K562 treated with DMSO at 1 percent for 12 hours (cell line): ENCODE measurements around the gene P2RY1. TPM values are rescaled to one million over a fixed set of nuclear protein-coding genes. Genes with fewer than 3 reads are reported as not detected.

Experiments
- total RNA-seq: library from RNA; unstranded; fragments of 300-600 nt; gene quantifications from 2 replicates; pipeline ENCODE4 v1.2.3, GENCODE V29; 2022; ENCODE audit not compliant: insufficient read depth

Gene P2RY1, protein sequence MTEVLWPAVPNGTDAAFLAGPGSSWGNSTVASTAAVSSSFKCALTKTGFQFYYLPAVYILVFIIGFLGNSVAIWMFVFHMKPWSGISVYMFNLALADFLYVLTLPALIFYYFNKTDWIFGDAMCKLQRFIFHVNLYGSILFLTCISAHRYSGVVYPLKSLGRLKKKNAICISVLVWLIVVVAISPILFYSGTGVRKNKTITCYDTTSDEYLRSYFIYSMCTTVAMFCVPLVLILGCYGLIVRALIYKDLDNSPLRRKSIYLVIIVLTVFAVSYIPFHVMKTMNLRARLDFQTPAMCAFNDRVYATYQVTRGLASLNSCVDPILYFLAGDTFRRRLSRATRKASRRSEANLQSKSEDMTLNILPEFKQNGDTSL
- 2.0 and 12.1 TPM in 2 replicates for total RNA-seq

GRCh38 chr3:152834776-152835600, at the start of gene P2RY1:
P2RY1 (plus strand) TSS chr3:152835131; CDS start chr3:152835783, 652 bp downstream.

